A673 (cell line): Measurements from ENCODE around the gene PPP1R7. TPM values are rescaled to one million over a fixed set of nuclear protein-coding genes. Genes with fewer than 3 reads are reported as not detected.

ENCODE experiments used
- BruUV-seq: library from RNA; stranded (reverse); fragments of 400-500 nt; replicated peaks from 2 replicates; lab custom pipeline; 2021; lab: Mats Ljungman, UMichigan
- CTCF ChIA-PET: fragments of 300-600 bp; sonication (Branson Sonifier 250); formaldehyde crosslinking; loops from one replicate; lab custom pipeline; 2022; ENCODE audit warnings: antibody characterized with exemption; lab: Charles Lee
- POLR2A ChIA-PET: fragments of 300-600 bp; sonication (Branson Sonifier 250); formaldehyde crosslinking; loops from one replicate; lab custom pipeline; 2022; ENCODE audit warnings: antibody characterized with exemption; ENCODE audit not compliant: low non-redundant PET; lab: Charles Lee
- DNase-seq: peaks from one replicate; pipeline ENCODE4 v3.0.0-alpha.2; 2015; ENCODE audit warnings: low spot score
- H3K27ac ChIP-seq: fragments of 200-600 bp; sonication (generic); 2 replicates; pipeline ENCODE4 v1.5.1; 2016; ENCODE audit warnings: mixed run types, low read depth, mild to moderate bottlenecking, mixed read lengths, antibody characterized with exemption, low read length; ENCODE audit not compliant: poor library complexity, severe bottlenecking
- H3K27me3 ChIP-seq: fragments of 200-600 bp; sonication (generic); replicated peaks from 2 replicates; pipeline ENCODE4 v1.6.1; 2017; ENCODE audit warnings: mixed run types, low read depth, mild to moderate bottlenecking, mixed read lengths, antibody characterized with exemption, low read length; ENCODE audit not compliant: insufficient read depth, poor library complexity
- H3K36me3 ChIP-seq: fragments of 200-600 bp; sonication (generic); 2 replicates; pipeline ENCODE4 v1.6.1; 2016; ENCODE audit warnings: mixed run types, mild to moderate bottlenecking, mixed read lengths, antibody characterized with exemption, low read length; ENCODE audit not compliant: insufficient read depth, poor library complexity, severe bottlenecking
- H3K4me1 ChIP-seq: fragments of 200-600 bp; sonication (generic); 2 replicates; pipeline ENCODE4 v1.6.1; 2017; ENCODE audit warnings: mixed run types, mild to moderate bottlenecking, mixed read lengths, antibody characterized with exemption, low read length; ENCODE audit not compliant: insufficient read depth, poor library complexity, severe bottlenecking
- H3K4me3 ChIP-seq: fragments of 200-600 bp; sonication (generic); 2 replicates; pipeline ENCODE4 v1.5.1; 2016; ENCODE audit warnings: low read depth, mixed run types, mild to moderate bottlenecking, mixed read lengths, low read length; ENCODE audit not compliant: poor library complexity, severe bottlenecking
- H3K9me3 ChIP-seq: fragments of 200-600 bp; sonication (generic); 2 replicates; pipeline ENCODE4 v1.6.1; 2016; ENCODE audit warnings: mixed run types, low read depth, mild to moderate bottlenecking, mixed read lengths, antibody characterized with exemption, low read length; ENCODE audit not compliant: poor library complexity, severe bottlenecking
- EZH2 ChIP-seq: fragments of 200-600 bp; sonication (generic); IDR thresholded peaks from 2 replicates; pipeline ENCODE4 v1.6.1; 2017; ENCODE audit warnings: borderline replicate concordance, low read depth, mild to moderate bottlenecking, mixed read lengths, antibody characterized with exemption, low read length; ENCODE audit not compliant: poor library complexity, severe bottlenecking
- intact Hi-C: fragments of 100-400 bp; cut with micrococcal nuclease; formaldehyde crosslinking; loops from one replicate; pipeline ENCODE4 v1.10.0; 2022; ENCODE audit not compliant: unreplicated experiment
- total RNA-seq: library from RNA; stranded (reverse); gene quantifications from 2 replicates; pipeline ENCODE4 v1.2.3, GENCODE V29; 2021
- TF ChIP-seq, protein P1 (sequence below): fragments of 300-800, 200-600 bp; sonication (generic); conservative IDR thresholded peaks from 2 replicates; pipeline ENCODE4 v1.5.1; 2017; ENCODE audit warnings: low read depth, mild to moderate bottlenecking, antibody characterized with exemption, low read length, moderate library complexity, mixed read lengths

Gene PPP1R7
- total RNA-seq, 1 experiment from 2014 or later: 70.7 TPM

DNA sequence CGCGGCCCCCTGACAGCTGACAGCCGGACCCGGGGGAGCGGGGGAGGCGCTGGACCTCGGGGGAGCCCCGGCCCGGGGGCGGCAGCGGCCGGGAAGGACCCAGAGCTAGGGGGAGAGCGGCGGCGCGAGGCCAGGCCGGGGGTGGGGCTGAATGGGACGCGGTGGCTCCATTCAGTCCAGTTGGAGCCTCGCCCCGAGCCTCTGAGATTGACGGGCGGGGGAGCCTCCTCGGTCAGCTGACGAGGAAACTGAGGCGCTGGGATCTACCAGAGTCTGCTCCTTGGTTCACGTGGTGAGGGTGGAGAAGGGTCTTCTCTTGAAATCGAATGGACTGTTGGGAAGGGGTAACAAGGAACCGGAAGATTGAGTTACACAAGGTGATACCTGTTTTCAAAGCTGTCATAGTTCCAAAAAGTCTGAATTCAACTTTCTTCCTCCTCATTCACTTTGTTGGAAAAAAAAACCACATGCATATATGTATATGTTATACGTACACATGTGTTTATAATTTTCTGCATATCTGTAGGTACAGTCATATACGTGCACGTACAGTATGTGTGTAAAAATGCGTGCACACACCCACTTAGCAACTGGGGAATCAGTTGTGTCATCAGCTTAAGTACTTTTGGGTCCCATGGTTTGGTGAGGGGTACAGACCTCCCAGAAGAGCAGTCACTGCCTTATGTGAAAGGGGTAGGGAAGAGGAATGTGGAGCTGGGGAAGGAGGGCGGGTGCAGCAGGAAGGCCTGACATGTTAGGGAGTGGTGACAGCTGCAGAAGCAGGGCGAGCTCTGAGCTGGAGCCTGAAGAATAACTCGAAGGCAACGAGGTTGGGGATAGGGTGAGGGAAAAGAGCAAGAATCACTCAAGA is 628 bp downstream of the PPP1R7 start:
- Histone ChIP-seq H3K27me3 (no peaks in the 10 kb centered on the region), H3K27ac (peak overlapping the region; percentile 77), H3K4me3 (peak overlapping the region; percentile 96), H3K36me3 (peaks cover 4% of the 10 kb centered on the region), H3K4me1 (no peaks in the 10 kb centered on the region), H3K9me3 (no peaks in the 10 kb centered on the region)
- CTCF ChIA-PET: no interaction called here
- POLR2A ChIA-PET: interaction anchor here (0.6 kb wide), 1 partner anchor 331 kb away, joined by 4 read pairs; no protein-coding TSS in a partner anchor
- TF ChIP-seq EZH2: no peak
- TF ChIP-seq, protein P1, sequence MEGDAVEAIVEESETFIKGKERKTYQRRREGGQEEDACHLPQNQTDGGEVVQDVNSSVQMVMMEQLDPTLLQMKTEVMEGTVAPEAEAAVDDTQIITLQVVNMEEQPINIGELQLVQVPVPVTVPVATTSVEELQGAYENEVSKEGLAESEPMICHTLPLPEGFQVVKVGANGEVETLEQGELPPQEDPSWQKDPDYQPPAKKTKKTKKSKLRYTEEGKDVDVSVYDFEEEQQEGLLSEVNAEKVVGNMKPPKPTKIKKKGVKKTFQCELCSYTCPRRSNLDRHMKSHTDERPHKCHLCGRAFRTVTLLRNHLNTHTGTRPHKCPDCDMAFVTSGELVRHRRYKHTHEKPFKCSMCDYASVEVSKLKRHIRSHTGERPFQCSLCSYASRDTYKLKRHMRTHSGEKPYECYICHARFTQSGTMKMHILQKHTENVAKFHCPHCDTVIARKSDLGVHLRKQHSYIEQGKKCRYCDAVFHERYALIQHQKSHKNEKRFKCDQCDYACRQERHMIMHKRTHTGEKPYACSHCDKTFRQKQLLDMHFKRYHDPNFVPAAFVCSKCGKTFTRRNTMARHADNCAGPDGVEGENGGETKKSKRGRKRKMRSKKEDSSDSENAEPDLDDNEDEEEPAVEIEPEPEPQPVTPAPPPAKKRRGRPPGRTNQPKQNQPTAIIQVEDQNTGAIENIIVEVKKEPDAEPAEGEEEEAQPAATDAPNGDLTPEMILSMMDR: no peak
- BruUV-seq: TSS peak; percentile 25
- intact Hi-C loops: no loop called here
- no peak for DNase-seq

DNA sequence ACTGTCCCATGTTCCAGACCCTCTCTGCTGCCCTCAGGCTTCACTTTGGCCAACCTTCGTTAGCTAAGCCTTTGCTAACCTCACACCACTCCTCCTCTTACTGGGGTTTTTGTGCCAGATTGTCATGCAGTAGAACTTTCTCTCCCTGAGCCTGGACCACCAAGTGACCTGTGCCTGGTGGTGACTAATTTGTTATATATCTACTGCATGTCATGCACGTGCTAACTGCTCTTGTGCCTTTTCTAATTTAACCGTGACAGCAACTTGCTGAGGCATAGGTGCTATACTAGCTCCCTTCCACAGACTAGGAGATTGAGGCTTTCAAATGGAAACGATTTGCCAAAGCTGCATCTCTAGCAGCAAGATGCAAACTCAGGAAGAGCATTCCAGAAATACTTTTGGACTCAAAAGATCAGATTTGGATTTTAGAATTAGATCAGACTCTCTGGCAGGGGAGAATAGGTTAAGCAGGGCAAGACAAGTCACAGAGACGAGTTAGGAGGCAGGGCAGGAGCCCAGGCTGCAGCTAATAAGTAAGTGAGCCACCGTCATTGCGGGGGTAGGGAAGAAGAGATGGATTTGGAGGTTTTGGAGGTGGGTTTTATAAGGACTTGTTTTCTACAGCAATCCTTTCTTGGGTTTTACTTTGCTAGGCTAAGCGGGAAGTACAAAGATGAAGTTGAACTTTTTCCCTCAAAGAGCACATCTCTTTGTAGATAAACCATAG is 1.8 kb downstream of the PPP1R7 start:
- H3K9me3 ChIP-seq: no peaks in the 10 kb centered on the region
- no peak overlapping the region for H3K4me3 ChIP-seq
- POLR2A ChIA-PET: no interaction called here
- H3K27ac ChIP-seq: no peak overlapping the region
- CTCF ChIA-PET: no interaction called here
- peaks cover 4% of the 10 kb centered on the region for H3K36me3 ChIP-seq
- no peaks in the 10 kb centered on the region for H3K27me3 ChIP-seq
- TF ChIP-seq EZH2: no peak
- TF ChIP-seq, protein P1: no peak
- DNase-seq: no peak
- intact Hi-C loops: no loop called here
- H3K4me1 ChIP-seq: no peaks in the 10 kb centered on the region
- no TSS peak for BruUV-seq

DNA sequence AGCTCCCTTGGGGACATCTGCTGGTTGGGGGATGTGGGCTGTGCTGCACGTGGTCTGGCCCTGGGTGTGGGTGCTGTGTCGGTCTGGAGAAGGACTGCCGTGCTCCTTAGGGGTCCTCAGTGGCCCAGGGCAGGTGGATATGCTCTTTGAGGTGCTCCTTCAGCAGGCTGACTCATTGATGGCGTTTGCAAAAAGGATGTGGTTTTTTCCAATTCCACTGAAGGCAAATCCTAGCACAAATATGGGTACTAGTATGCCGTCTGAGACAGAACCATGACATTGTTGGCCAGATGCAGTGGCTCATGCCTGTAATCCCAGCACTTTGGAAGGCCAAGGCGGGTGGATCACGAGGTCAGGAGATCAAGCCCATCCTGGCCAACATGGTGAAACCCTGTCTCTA is 3.3 kb downstream of the PPP1R7 start:
- Histone ChIP-seq H3K27me3 (no peaks in the 10 kb centered on the region), H3K36me3 (peaks cover 17% of the 10 kb centered on the region), H3K4me3 (no peak overlapping the region), H3K9me3 (no peaks in the 10 kb centered on the region), H3K27ac (no peak overlapping the region), H3K4me1 (no peaks in the 10 kb centered on the region)
- no TSS peak for BruUV-seq
- CTCF ChIA-PET: no interaction called here
- POLR2A ChIA-PET: no interaction called here
- intact Hi-C loops: no loop called here
- DNase-seq: no peak
- TF ChIP-seq, protein P1: no peak
- TF ChIP-seq EZH2: no peak
